SK-MEL-5 (cell line): Measurements from ENCODE around the gene DHX35. TPM values are rescaled to one million over a fixed set of nuclear protein-coding genes. Genes with fewer than 3 reads are reported as not detected.
"Not testable (repeated sequence)": the region's sequence is repeated elsewhere in the genome, so short reads cannot be mapped to it uniquely, and the experiment has no call there.

Experiments used
- DNase-seq: peaks from one replicate; pipeline ENCODE4 v3.0.0-alpha.2; 2016; ENCODE audit warnings: low read depth, low spot score
- in situ Hi-C: cut with HindIII; loops from 2 replicates; pipeline ENCODE4 v1.10.0; 2016; ENCODE audit warnings: low sequenced_read_pairs, high pct_unique_total_duplicates, low pct_unique_long_range_greater_than_20kb
- total RNA-seq: library from RNA; depleted of rRNA; stranded (reverse); fragments of >200 nt; shearing (Covaris generic); gene quantifications from 2 replicates; pipeline ENCODE4 v1.2.3, GENCODE V29; 2014

The DHX35 gene
- total RNA-seq, 1 experiment from 2014 or later, result 21.3 TPM

- in situ Hi-C loops, result no loop called here
- DNase-seq, result no peak
These were observed 25.1 kb upstream of the DHX35 start for GRCh38 chr20:38937000-38937399.

- DNase-seq, result no peak
- in situ Hi-C loops, result no loop called here
These were observed 24.1 kb upstream of the DHX35 start for GRCh38 chr20:38937978-38938473.

- DNase-seq, result no peak
- in situ Hi-C loops, result no loop called here
These were observed 22.5 kb upstream of the DHX35 start for GRCh38 chr20:38939686-38940085.

- DNase-seq, result no peak
- in situ Hi-C loops, result no loop called here
These were observed 21.5 kb upstream of the DHX35 start for GRCh38 chr20:38940644-38941043.

- no peak for DNase-seq
These were observed 20.3 kb upstream of the DHX35 start for GRCh38 chr20:38941726-38942389.

GRCh38 chr20:38945012-38945411 is 17.1 kb upstream of the DHX35 start:
- in situ Hi-C loops, result no loop called here
- no peak for DNase-seq

More at GRCh38 chr20:38941726-38942389, 20.3 kb upstream of the DHX35 start:
- in situ Hi-C loops, result no loop called here

GRCh38 chr20:38946836-38947235 is 15.3 kb upstream of the DHX35 start:
- in situ Hi-C loops, result no loop called here
- no peak for DNase-seq

GRCh38 chr20:38947931-38948362 is 14.2 kb upstream of the DHX35 start:
- no peak for DNase-seq
- in situ Hi-C loops, result no loop called here

GRCh38 chr20:38950254-38950653 is 11.9 kb upstream of the DHX35 start:
- in situ Hi-C loops, result no loop called here
- DNase-seq, result no peak

GRCh38 chr20:38951611-38952010 is 10.5 kb upstream of the DHX35 start:
- DNase-seq, result no peak
- in situ Hi-C loops, result no loop called here

- DNase-seq, result no peak
- in situ Hi-C loops, result no loop called here
These were observed 10.0 kb upstream of the DHX35 start for GRCh38 chr20:38952153-38952552.

GRCh38 chr20:38953630-38954340 is 8.4 kb upstream of the DHX35 start:
- in situ Hi-C loops, result no loop called here
- DNase-seq, result no peak

- in situ Hi-C loops, result no loop called here
- no peak for DNase-seq
These were observed 4.8 kb upstream of the DHX35 start for GRCh38 chr20:38957235-38957876.

- no peak for DNase-seq
- in situ Hi-C loops, result no loop called here
These were observed 4.1 kb upstream of the DHX35 start for GRCh38 chr20:38957915-38958485.

- in situ Hi-C loops, DNase-seq: not testable (repeated sequence)
These were observed 1.9 kb upstream of the DHX35 start for GRCh38 chr20:38960187-38960687.

GRCh38 chr20:38961530-38962043 is 557 bp upstream of the DHX35 start:
- DNase-seq, result peak; percentile 17
- in situ Hi-C loops, result no loop called here

- DNase-seq, result peak; percentile 14
- in situ Hi-C loops, result no loop called here
These were observed 821 bp downstream of the DHX35 start for GRCh38 chr20:38962928-38963401.

GRCh38 chr20:38963745-38964144 is 1.6 kb downstream of the DHX35 start:
- in situ Hi-C loops, result no loop called here

More at GRCh38 chr20:38963745-38964144, 1.6 kb downstream of the DHX35 start:
- DNase-seq, result no peak
